ENCODE data around the gene YPEL3.

DNA sequence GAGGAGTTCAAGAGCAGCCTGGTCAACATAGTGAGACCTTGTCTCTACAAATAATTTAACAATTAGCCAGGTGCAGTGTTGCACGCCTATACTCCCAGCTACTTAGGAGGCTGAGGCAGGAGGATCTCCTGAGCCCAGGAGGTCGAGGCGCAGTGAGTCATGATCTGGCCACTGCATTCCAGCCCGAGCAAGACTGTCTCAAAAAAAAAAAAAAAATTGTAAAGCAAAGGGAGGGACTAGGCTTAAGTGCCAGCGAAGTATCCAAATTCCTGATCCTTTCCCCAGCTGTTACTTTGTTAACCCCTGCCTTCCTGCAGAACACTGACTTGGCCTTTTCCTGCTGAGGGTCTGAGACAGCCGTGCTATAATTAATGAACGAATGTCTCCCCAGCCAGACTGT lies 14.6 kb upstream of the YPEL3 start:
- no peak for TF ChIP-seq SP1 (IDR thresholded peaks at IDR 0.05)
- TF ChIP-seq, protein P1, sequence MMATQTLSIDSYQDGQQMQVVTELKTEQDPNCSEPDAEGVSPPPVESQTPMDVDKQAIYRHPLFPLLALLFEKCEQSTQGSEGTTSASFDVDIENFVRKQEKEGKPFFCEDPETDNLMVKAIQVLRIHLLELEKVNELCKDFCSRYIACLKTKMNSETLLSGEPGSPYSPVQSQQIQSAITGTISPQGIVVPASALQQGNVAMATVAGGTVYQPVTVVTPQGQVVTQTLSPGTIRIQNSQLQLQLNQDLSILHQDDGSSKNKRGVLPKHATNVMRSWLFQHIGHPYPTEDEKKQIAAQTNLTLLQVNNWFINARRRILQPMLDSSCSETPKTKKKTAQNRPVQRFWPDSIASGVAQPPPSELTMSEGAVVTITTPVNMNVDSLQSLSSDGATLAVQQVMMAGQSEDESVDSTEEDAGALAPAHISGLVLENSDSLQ (IDR thresholded peaks at IDR 0.05): no peak
- TF ChIP-seq BHLHE40 (IDR thresholded peaks at IDR 0.05; ENCODE audit: borderline replicate concordance): no peak
- no peak for TF ChIP-seq HDGF (IDR thresholded peaks at IDR 0.05; ENCODE audit: borderline replicate concordance)
- TF ChIP-seq FOXM1 (IDR thresholded peaks at IDR 0.05; ENCODE audit: borderline replicate concordance): no peak
- TF ChIP-seq SUZ12 (IDR thresholded peaks at IDR 0.05): no peak
- no peak for TF ChIP-seq FOXA1 (IDR thresholded peaks at IDR 0.05)
- no peak for TF ChIP-seq ELF4 (IDR thresholded peaks at IDR 0.05)
- TF ChIP-seq L3MBTL2 (conservative IDR thresholded peaks at IDR 0.05): no peak
- no peak for TF ChIP-seq TARDBP (IDR thresholded peaks at IDR 0.05)

Measured in HEK293T (cell line).